Measurements from ENCODE around the gene PIEZO2.

PIEZO2 gene

GRCh38 chr18:11154368-11154989, 5.1 kb upstream of the PIEZO2 start:
- ATAC-seq = 0 out of 3 replicates have a peak, but pooled peaks have one; percentile 27
- TF ChIP-seq ZNF70 (CRISPR knock-in tag; IDR thresholded peaks at IDR 0.05) (no peak), PPARA (CRISPR knock-in tag; IDR thresholded peaks at IDR 0.05; ENCODE audit: borderline replicate concordance) (no peak), PATZ1 (CRISPR knock-in tag; IDR thresholded peaks at IDR 0.05; ENCODE audit: borderline replicate concordance) (no peak), TOX (CRISPR knock-in tag; IDR thresholded peaks at IDR 0.05; ENCODE audit: borderline replicate concordance) (no peak), ZFP3 (CRISPR knock-in tag; IDR thresholded peaks at IDR 0.05) (no peak), ZNF8 (CRISPR knock-in tag; IDR thresholded peaks at IDR 0.05) (no peak), RARB (CRISPR knock-in tag; IDR thresholded peaks at IDR 0.05) (no peak), OSR1 (CRISPR knock-in tag; IDR thresholded peaks at IDR 0.05) (no peak), CREB5 (CRISPR knock-in tag; IDR thresholded peaks at IDR 0.05; ENCODE audit: low read depth) (no peak), CSDC2 (CRISPR knock-in tag; IDR thresholded peaks at IDR 0.05) (no peak), GLIS3 (CRISPR knock-in tag; IDR thresholded peaks at IDR 0.05) (no peak), ZFP30 (CRISPR knock-in tag; IDR thresholded peaks at IDR 0.05) (no peak), ISL1 (CRISPR knock-in tag; IDR thresholded peaks at IDR 0.05) (no peak), ARNTL (CRISPR knock-in tag; IDR thresholded peaks at IDR 0.05; ENCODE audit: borderline replicate concordance, low read depth) (no peak)

- no peak for ATAC-seq
- TF ChIP-seq ARNTL (CRISPR knock-in tag; IDR thresholded peaks at IDR 0.05; ENCODE audit: borderline replicate concordance, low read depth) (no peak), TCF4 (CRISPR knock-in tag; IDR thresholded peaks at IDR 0.05; ENCODE audit: borderline replicate concordance) (no peak), GLIS3 (CRISPR knock-in tag; IDR thresholded peaks at IDR 0.05) (no peak), ZFP3 (CRISPR knock-in tag; IDR thresholded peaks at IDR 0.05) (no peak), ZNF8 (CRISPR knock-in tag; IDR thresholded peaks at IDR 0.05) (no peak), SNAI2 (CRISPR knock-in tag; IDR thresholded peaks at IDR 0.05) (no peak), PPARA (CRISPR knock-in tag; IDR thresholded peaks at IDR 0.05; ENCODE audit: borderline replicate concordance) (no peak), ESRRG (CRISPR knock-in tag; IDR thresholded peaks at IDR 0.05) (no peak), BACH2 (CRISPR knock-in tag; IDR thresholded peaks at IDR 0.05; ENCODE audit: borderline replicate concordance) (no peak), RARB (CRISPR knock-in tag; IDR thresholded peaks at IDR 0.05) (no peak), CREB5 (CRISPR knock-in tag; IDR thresholded peaks at IDR 0.05; ENCODE audit: low read depth) (no peak), POU6F1 (CRISPR knock-in tag; IDR thresholded peaks at IDR 0.05; ENCODE audit: borderline replicate concordance, low read depth) (no peak), CSDC2 (CRISPR knock-in tag; IDR thresholded peaks at IDR 0.05) (no peak), CSRNP3 (CRISPR knock-in tag; IDR thresholded peaks at IDR 0.05) (no peak), OSR1 (CRISPR knock-in tag; IDR thresholded peaks at IDR 0.05) (no peak), PATZ1 (CRISPR knock-in tag; IDR thresholded peaks at IDR 0.05; ENCODE audit: borderline replicate concordance) (no peak)
These were observed 3.7 kb upstream of the PIEZO2 start for GRCh38 chr18:11153097-11153496.

All from SK-N-SH treated with all-trans-retinoic acid at 6 μM for 48 hours (cell line).